D721Med (cell line): Measurements from ENCODE around the gene TEAD3.

Experiments used
- DNase-seq: peaks from one replicate; pipeline ENCODE4 v3.0.0; 2011; ENCODE audit warnings: low spot score; ENCODE audit not compliant: insufficient read length
- FAIRE-seq: peaks from 2 replicates; lab custom pipeline; 2011; peaks lifted over from hg19 to GRCh38; lab: Jason Lieb, UNC
- CTCF ChIP-seq: IDR thresholded peaks from 2 replicates; pipeline ENCODE4 v1.5.1; 2012; ENCODE audit warnings: mild to moderate bottlenecking, control low read depth; ENCODE audit not compliant: insufficient read depth; ENCODE audit errors: missing control alignments

The TEAD3 gene

GRCh38 chr6:35469751-35470662 is 26.9 kb downstream of the TEAD3 start:
- DNase-seq (no peak), FAIRE-seq (no peak)
- TF ChIP-seq CTCF: no peak

- TF ChIP-seq CTCF: no peak
- FAIRE-seq: no peak
- DNase-seq: no peak
Measured at GRCh38 chr6:35468980-35469750, 27.7 kb downstream of the TEAD3 start.

GRCh38 chr6:35468181-35468979 is 28.5 kb downstream of the TEAD3 start, which contains the start of gene RPL10A:
RPL10A (plus strand) TSS chr6:35468401; CDS start chr6:35468435, 34 bp downstream.
- DNase-seq: peak; percentile 80
- FAIRE-seq: no peak
- peak; percentile 72 for TF ChIP-seq CTCF

- FAIRE-seq (no peak), DNase-seq (no peak)
- no peak for TF ChIP-seq CTCF
Measured at GRCh38 chr6:35465646-35466045, 31.2 kb downstream of the TEAD3 start.

GRCh38 chr6:35463292-35463691 is 33.6 kb downstream of the TEAD3 start:
- FAIRE-seq (no peak), DNase-seq (no peak)
- TF ChIP-seq CTCF: no peak

- no peak for TF ChIP-seq CTCF
- no peak for DNase-seq
- FAIRE-seq: no peak
Measured at GRCh38 chr6:35461270-35461669, 35.6 kb downstream of the TEAD3 start.
